ENCODE results near the gene UQCRC1.

- TF ChIP-seq POLR2A (IDR thresholded peaks at IDR 0.05; ENCODE audit: control extremely low read depth in 1 of 2, low read depth in 2 of 2, low read length in 2 of 2) (no peak), SIX5 (IDR thresholded peaks at IDR 0.05; ENCODE audit: low read depth, low read length) (no peak), CTCF (IDR thresholded peaks at IDR 0.05; ENCODE audit: control extremely low read depth in 1 of 3, insufficient read depth in 1 of 3, low read depth in 1 of 3, low read length in 3 of 3) (no peak), EGR1 (IDR thresholded peaks at IDR 0.05; ENCODE audit: borderline replicate concordance, low read depth, low read length) (no peak), SP1 (IDR thresholded peaks at IDR 0.05; ENCODE audit: low read depth, low read length) (no peak), EZH2 (IDR thresholded peaks at IDR 0.05; ENCODE audit: low read depth, low read length, severe bottlenecking) (no peak), TCF12 (IDR thresholded peaks at IDR 0.05; ENCODE audit: low read depth, low read length) (no peak), ATF2 (IDR thresholded peaks at IDR 0.05; ENCODE audit: low read length) (no peak), SP4 (IDR thresholded peaks at IDR 0.05; ENCODE audit: low read length) (no peak), RNF2 (IDR thresholded peaks at IDR 0.05; ENCODE audit: borderline replicate concordance, low read depth, low read length, missing control alignments, poor library complexity, severe bottlenecking) (no peak), TAF1 (IDR thresholded peaks at IDR 0.05; ENCODE audit: low read depth, low read length) (no peak), CREB1 (IDR thresholded peaks at IDR 0.05) (no peak), CBX5 (IDR thresholded peaks at IDR 0.05; ENCODE audit: low read depth, low read length) (no peak)
Observed at GRCh38 chr3:48647714-48648113, 38.3 kb upstream of the UQCRC1 start.

All from H1 (cell line).